Large intestine (tissue), 3 donors: ENCODE measurements around the gene MIGA1. TPM values are rescaled to one million over a fixed set of nuclear protein-coding genes. Genes with fewer than 3 reads are reported as not detected.
"Not testable (repeated sequence)": the region's sequence is repeated elsewhere in the genome, so short reads cannot be mapped to it uniquely, and the experiment has no call there.

Experiments
- DNase-seq, 2 donors: peaks; one replicate each; pipeline versions ENCODE4 v3.0.0 to v3.0.0-alpha.2; 2013
- H3K27ac ChIP-seq: one replicate; pipeline ENCODE4 v1.5.1; 2013; ENCODE audit warnings: low read length
- H3K27me3 ChIP-seq: 2 replicates; pipeline ENCODE4 v1.6.1; 2013; ENCODE audit warnings: low read length; ENCODE audit not compliant: control insufficient read depth, insufficient read depth
- H3K36me3 ChIP-seq: 2 replicates; pipeline ENCODE4 v1.6.1; 2013; ENCODE audit warnings: low read length; ENCODE audit not compliant: control insufficient read depth, insufficient read depth
- H3K4me1 ChIP-seq: one replicate; pipeline ENCODE4 v1.6.1; 2013; ENCODE audit warnings: low read length; ENCODE audit not compliant: control insufficient read depth, insufficient read depth
- H3K4me3 ChIP-seq: one replicate; pipeline ENCODE4 v1.5.1; 2013; ENCODE audit warnings: low read length
- H3K9me3 ChIP-seq: one replicate; pipeline ENCODE4 v1.6.1; 2013; ENCODE audit warnings: mild to moderate bottlenecking, low read depth, low read length, moderate library complexity; ENCODE audit not compliant: control insufficient read depth
- WGBS: methylation state at CpG from one replicate; pipeline ENCODE4 v1.1.5; 2013; ENCODE audit warnings: low lambda C conversion rate; ENCODE audit not compliant: insufficient coverage; 5-methylcytosine and 5-hydroxymethylcytosine counted together
- polyA plus RNA-seq: library from polyadenylated mRNA; unstranded; fragments of 120-200 nt; gene quantifications from one replicate; pipeline ENCODE4 v1.2.1, GENCODE V29; 2013

MIGA1 gene
- polyA plus RNA-seq, 1 donor = 18.4 TPM

- no peak for DNase-seq
- no peak overlapping the region for H3K27ac ChIP-seq
- no peaks in the 10 kb centered on the region for H3K9me3 ChIP-seq
- no peak overlapping the region for H3K4me3 ChIP-seq
- H3K36me3 ChIP-seq = peaks cover 27% of the 10 kb centered on the region
- H3K4me1 ChIP-seq = no peaks in the 10 kb centered on the region
- H3K27me3 ChIP-seq = no peaks in the 10 kb centered on the region
Observed at GRCh38 chr1:77797991-77798390, 18.5 kb downstream of the MIGA1 start.

GRCh38 chr1:77802026-77802425, 22.6 kb downstream of the MIGA1 start:
- Histone ChIP-seq H3K4me1 (no peaks in the 10 kb centered on the region), H3K27ac (no peak overlapping the region), H3K4me3 (no peak overlapping the region), H3K9me3 (no peaks in the 10 kb centered on the region), H3K27me3 (no peaks in the 10 kb centered on the region), H3K36me3 (peaks cover 33% of the 10 kb centered on the region)
- 100% methylated on average over 1 of the region's 2 CpGs for WGBS
- no peak for DNase-seq

DNA sequence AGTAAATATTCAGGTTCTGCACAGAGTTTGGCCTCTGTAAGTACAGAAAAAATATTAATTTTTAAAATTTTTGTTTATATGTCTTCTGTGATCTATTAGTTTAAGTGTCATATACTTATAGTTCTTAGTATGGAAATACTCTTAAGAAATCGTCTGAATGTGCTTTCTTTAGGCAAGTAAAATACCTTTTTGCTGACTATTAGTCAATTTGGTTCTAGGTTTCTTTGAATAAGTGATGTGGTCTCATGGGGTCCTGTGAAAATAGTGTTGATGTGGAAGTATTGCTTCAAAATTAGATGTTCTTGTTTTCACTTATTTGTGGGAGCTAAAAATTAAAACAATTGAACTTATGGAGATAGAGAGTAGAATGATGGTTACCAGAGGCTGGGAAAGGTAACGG, 23.9 kb downstream of the MIGA1 start:
- Histone ChIP-seq H3K4me3 (no peak overlapping the region), H3K27ac (no peak overlapping the region), H3K27me3 (no peaks in the 10 kb centered on the region), H3K36me3 (peaks cover 43% of the 10 kb centered on the region), H3K9me3 (no peaks in the 10 kb centered on the region), H3K4me1 (no peaks in the 10 kb centered on the region)
- no peak for DNase-seq
- WGBS = 100% methylated on average over 1 of the region's 2 CpGs

GRCh38 chr1:77809787-77810462, 30.5 kb downstream of the MIGA1 start:
- H3K4me1 ChIP-seq, H3K27ac ChIP-seq, H3K4me3 ChIP-seq, H3K9me3 ChIP-seq, DNase-seq, H3K27me3 ChIP-seq: not testable (repeated sequence)
- peaks cover 47% of the 10 kb centered on the region for H3K36me3 ChIP-seq
- no CpG with 5 or more reads among the region's 3 CpGs for WGBS

DNA sequence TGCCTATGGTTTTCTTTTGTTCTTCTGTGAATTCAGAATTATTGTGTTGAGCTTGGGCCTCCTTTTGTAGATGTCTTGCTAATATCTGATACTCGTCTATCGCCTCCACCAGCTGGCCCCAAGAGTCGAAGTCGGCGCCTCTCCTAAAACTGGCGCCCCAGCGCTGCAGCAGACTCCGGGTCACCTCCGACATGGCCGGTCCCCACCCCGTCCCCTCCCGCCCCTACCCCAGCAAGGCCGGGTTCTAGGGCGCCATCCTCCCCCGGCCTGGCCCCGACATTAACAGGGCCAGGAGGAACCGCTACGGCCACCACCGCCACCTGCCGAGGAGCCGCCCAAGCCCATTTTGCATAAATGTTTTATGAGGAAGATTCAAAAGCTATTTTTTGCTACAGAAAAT, 32.1 kb downstream of the MIGA1 start:
- not testable (repeated sequence) for H3K4me3 ChIP-seq, H3K27ac ChIP-seq, DNase-seq, H3K9me3 ChIP-seq, H3K4me1 ChIP-seq, H3K27me3 ChIP-seq
- peaks cover 43% of the 10 kb centered on the region for H3K36me3 ChIP-seq
- no CpG with 5 or more reads among the region's 21 CpGs for WGBS

DNA sequence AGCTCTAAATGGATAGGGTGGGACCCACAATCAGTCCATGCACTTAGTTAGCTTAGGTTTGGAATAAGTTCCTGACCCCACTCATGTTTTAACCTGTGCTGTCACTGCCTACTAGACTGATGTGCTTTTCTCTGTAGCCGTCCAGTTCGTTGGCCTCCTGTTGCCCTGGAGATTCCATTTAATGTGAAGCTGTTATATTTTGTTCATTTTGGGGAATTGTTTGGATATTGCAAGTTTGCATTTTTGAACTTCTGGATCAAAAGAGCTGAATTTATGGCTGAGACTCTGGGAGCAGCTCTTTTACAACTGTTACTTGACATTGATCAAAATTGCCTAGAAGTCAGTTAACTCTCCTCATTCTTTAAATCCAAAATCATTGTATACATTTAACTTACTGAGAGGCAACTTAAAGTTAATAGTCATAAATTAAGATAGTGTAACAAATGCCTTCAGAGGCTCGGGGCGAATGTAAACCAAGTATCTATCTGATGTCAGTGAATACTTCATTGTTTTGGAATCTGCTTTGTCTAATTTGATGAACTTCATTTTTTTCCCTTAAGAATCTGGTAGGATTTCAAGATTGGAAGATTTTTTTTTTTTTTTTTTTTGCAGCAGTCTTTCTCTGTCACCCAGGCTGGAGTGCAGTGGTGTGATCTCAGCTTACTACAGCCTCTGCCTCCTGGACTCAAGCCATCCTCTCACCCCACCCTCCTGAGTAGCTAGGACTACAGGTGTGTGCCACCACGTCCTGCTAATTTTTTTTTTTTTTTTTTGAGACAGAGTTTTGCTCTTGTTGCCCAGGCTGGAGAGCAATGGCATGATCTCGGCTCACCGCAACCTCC, 38.1 kb downstream of the MIGA1 start:
- Histone ChIP-seq H3K27me3 (no peaks in the 10 kb centered on the region), H3K4me1 (no peaks in the 10 kb centered on the region), H3K9me3 (no peaks in the 10 kb centered on the region), H3K4me3 (no peak overlapping the region), H3K27ac (no peak overlapping the region), H3K36me3 (peaks cover 41% of the 10 kb centered on the region)
- no peak for DNase-seq
- WGBS = 90% methylated on average over 2 of the region's 7 CpGs

DNA sequence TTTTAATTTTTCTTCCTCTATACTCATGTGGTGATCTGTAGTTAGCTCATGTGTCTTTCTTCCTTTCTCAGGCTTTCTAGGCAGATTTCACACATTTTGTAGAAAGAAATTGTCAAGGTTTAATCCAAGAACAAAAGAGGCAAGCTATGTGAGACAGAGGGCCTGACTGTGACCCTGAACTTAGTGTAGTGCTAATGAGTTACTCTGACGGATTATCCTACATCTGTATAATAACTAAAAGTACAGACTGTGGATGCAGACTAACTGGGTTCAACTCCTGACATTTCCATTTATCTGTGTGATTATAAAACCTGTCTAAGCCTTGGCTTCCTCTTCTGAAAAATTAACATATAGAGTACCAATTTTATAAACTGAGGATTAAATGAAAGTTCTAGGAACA, 40.7 kb downstream of the MIGA1 start:
- H3K4me3 ChIP-seq = no peak overlapping the region
- no peak for DNase-seq
- peaks cover 26% of the 10 kb centered on the region for H3K36me3 ChIP-seq
- H3K4me1 ChIP-seq = no peaks in the 10 kb centered on the region
- H3K27ac ChIP-seq = no peak overlapping the region
- WGBS = 100% methylated on average over 1 of the region's 1 CpG
- no peaks in the 10 kb centered on the region for H3K9me3 ChIP-seq
- no peaks in the 10 kb centered on the region for H3K27me3 ChIP-seq

- no peak overlapping the region for H3K27ac ChIP-seq
- DNase-seq = no peak
Observed at GRCh38 chr1:77824079-77824478, 44.6 kb downstream of the MIGA1 start.

GRCh38 chr1:77824694-77825093, 45.2 kb downstream of the MIGA1 start:
- DNase-seq = no peak
- H3K27me3 ChIP-seq = no peaks in the 10 kb centered on the region
- no peak overlapping the region for H3K27ac ChIP-seq
- no CpG with 5 or more reads among the region's 1 CpG for WGBS
- no peaks in the 10 kb centered on the region for H3K9me3 ChIP-seq
- peaks cover 10% of the 10 kb centered on the region for H3K36me3 ChIP-seq
- H3K4me1 ChIP-seq = no peaks in the 10 kb centered on the region
- H3K4me3 ChIP-seq = no peak overlapping the region

More at GRCh38 chr1:77824079-77824478, 44.6 kb downstream of the MIGA1 start:
- H3K4me1 ChIP-seq = no peaks in the 10 kb centered on the region
- H3K9me3 ChIP-seq = no peaks in the 10 kb centered on the region
- H3K27me3 ChIP-seq = no peaks in the 10 kb centered on the region
- WGBS = no CpG with 5 or more reads among the region's 2 CpGs
- H3K4me3 ChIP-seq = no peak overlapping the region
- peaks cover 11% of the 10 kb centered on the region for H3K36me3 ChIP-seq

- DNase-seq = peak; percentile 45 to 60
- no peak overlapping the region for H3K27ac ChIP-seq
Observed at GRCh38 chr1:77825131-77825709, 45.8 kb downstream of the MIGA1 start.

More at GRCh38 chr1:77825131-77825709, 45.8 kb downstream of the MIGA1 start:
- H3K9me3 ChIP-seq = no peaks in the 10 kb centered on the region
- WGBS = 83% methylated on average over 1 of the region's 10 CpGs
- peaks cover 10% of the 10 kb centered on the region for H3K36me3 ChIP-seq
- no peaks in the 10 kb centered on the region for H3K27me3 ChIP-seq
- H3K4me3 ChIP-seq = no peak overlapping the region
- H3K4me1 ChIP-seq = no peaks in the 10 kb centered on the region
